GM18870 (cell line): ENCODE results near the gene DDX54.
"Not testable (repeated sequence)": the region's sequence is repeated elsewhere in the genome, so short reads cannot be mapped to it uniquely, and the experiment has no call there.

Source experiments
- ATAC-seq: cut with Tn5 transposase; IDR thresholded peaks from one replicate; pipeline ENCODE4 v1.9.1; 2021; ENCODE audit warnings: moderate library complexity; ENCODE audit not compliant: unreplicated experiment

DDX54 gene

DNA sequence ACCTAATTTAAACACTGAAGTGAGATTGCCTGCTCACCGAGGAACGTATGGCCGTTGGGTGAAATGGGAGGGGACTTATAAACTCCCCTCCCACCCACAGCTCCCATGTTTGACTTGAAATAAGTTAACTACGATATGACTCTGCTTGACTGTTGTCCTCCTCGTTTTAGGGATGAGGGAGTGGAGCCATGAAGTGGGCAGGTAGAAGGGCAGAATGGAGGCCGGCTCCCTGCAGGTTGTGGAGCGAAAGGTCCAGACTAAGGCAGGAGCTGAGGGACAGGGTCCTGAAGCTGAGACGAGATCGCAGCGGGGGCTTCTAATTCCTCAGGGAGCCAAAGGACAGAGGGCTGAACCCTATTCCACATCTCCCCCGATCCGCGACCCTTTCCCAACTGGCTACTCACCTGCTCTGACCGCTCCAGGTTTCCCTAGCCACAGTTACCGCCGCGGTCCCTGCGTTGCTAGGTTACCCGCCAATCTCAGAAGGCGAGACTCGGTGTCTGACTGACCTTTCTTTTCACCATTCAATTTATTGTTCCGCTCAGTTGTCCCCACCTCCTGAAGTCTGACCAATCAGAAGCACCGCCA is 35.4 kb upstream of the DDX54 start:
- peak; percentile 93 for ATAC-seq

DNA sequence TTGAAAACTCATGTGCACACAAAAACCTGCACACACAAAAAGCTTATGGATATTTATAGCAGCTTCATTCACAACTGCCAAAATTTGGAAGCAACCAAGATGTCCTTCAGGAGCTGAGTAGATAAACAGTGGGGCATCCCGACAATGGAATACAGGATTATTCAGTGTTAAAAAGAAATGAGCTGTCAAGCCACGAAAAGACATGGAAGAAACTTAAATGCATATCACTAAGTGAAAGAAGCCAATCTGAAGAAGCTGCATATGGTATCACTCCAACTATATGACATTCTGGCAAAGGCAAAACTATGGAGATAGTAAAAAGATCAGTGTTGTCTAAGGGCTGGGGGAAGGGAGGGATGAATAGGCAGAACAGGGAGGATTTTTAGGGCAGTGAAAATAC is 30.7 kb upstream of the DDX54 start:
- no peak for ATAC-seq

- peak; percentile 44 for ATAC-seq
These were observed 29.7 kb upstream of the DDX54 start for GRCh38 chr12:113214895-113215400.

GRCh38 chr12:113211160-113211559 is 25.9 kb upstream of the DDX54 start:
- no peak for ATAC-seq

DNA sequence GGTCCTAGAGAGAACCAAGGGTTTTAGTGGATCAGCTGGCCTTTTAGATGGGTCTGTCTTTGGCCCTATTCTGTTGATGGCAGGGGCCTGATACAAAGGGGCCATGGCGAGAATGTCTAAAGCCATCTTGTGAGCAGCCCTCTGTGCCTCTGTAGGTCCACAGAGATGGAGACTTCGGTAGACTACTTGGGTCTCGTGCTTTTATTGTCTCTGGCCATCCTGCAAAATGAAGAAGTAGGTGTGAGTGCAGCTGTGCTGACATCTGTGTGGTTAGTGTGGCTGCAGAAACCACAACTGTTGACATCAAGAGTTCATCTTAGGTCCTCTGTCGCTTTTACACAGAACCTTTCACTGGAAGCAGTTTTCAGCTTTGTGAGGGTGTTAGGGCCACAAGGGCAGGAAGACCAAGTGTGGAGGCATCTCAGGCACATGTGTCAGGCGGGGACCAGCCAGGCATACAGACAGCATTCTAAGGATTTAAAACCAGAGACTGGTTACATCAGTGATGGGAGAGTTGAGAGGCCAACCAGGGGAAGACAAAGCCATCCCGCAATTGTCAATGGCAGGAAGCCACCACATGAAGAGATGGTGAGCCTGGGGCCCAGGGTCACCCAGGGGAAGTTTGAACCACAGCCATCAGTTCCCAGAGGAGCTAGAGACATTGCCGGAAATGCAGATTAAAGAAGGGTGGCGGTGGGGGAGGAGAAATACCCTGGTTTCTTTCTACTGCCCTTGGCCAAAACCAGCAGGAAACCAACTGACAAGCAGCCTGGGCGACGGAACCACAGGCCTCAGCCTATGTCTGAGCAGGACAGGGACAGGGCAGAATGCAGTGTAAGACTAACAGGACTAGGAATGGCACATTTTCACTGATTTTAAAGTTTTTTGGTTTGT is 23.0 kb upstream of the DDX54 start:
- ATAC-seq: peak; percentile 75

- ATAC-seq: no peak
These were observed 22.3 kb upstream of the DDX54 start for GRCh38 chr12:113207613-113208040.

GRCh38 chr12:113206802-113207201 is 21.5 kb upstream of the DDX54 start:
- ATAC-seq: not testable (repeated sequence)

DNA sequence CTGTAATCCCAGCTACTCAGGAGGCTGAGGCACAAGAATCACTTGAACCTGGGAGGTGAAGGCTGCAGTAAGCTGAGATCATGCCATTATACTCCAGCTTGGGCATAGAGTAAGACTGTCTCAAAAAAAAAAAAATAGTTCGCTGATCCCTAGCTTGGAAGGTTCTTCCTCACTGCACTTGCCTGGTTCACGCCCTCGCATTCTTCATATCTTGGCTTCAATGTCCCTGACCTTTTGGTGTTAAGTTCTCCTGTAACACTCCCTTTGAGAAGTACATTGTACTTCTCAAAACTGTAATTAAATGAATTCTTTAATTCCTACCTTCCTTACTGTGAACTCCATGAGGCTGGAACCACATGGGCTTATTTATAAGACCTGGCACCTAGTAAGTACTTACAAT is 19.5 kb upstream of the DDX54 start:
- no peak for ATAC-seq

- no peak for ATAC-seq
These were observed 18.8 kb upstream of the DDX54 start for GRCh38 chr12:113203852-113204760.

GRCh38 chr12:113202300-113203075 is 17.2 kb upstream of the DDX54 start:
- no peak for ATAC-seq

DNA sequence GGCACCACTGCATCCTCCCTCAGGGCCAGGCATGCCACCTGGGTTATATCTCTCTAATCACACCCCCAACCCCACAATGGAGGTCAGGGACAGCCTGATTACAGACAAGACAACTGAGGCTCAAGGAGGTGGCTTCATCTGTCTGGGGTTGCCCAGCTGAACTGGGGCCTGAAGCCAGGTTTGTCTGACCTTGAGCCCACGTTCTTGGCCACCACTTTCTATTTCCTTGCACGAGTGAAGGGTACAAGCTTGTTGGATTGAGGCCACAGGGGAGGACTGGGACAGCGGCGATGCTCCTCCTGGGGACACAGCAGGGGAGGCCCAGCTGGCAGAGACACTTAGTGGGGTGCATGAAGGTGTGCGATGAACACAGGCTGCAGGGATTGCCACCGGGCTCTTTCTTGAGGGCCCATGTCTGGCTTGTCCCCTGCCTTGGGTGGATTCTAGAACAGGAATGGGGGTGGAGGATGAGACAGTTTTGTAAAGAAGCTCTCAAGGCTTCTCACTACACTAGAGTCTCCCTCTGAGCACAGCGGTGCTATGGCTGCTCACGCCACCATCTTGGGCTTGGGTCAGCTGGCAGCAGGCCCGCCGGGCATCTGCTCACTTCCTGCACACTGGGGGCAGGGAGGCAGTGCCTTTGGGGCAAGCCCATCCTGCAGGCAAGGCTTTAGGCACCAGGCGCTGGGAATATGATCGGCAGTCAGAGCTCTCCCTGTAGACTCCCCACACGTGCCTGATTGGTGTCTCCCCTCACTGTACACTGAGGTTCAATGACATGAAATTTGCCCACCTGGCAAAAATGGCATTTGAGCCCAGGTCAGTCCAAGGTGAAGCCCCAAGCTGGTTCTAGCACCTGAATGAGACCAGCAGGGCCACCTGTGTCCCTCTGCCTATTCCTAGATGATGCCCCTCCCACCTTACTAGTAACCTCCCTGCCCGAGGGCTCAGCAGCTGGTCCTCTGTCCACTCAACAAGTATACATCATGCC is 16.2 kb upstream of the DDX54 start:
- ATAC-seq: no peak

DNA sequence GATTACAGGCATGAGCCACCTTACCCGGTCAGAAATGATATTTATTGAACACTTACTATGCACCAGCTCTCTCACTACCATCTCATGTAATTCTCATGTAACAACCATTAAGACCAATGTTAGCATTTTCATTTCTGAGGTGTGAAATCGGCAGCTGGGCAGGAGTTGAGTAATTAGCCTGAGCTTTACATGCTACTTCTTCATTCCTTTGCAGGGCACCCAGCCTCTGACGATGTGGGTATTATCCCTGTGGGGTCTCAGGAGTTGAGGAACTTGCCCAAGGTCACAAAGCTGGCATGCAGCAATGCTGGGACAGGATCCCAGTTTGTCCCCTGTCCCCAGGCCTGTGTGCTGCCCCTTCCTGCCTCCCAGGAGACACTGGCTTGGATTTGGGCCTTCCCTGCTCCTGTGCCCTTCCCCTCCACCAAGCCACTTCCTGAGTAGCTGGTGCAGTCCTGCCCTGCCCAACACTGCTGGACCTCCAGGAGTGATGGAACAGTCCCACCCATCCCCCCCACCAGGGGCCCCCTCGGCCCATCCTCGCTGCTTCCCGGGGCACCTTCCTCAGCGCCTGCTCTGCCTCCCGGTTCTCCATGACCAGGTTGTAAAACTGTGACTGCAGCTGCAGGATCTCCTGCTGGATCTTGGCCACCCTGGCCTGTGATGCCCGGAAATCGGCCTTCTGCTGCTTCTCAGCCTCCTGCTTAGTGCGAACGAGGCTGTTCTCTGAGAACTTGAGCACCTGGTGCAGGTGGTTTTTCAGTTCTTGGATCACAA is 14.9 kb upstream of the DDX54 start:
- ATAC-seq: no peak

DNA sequence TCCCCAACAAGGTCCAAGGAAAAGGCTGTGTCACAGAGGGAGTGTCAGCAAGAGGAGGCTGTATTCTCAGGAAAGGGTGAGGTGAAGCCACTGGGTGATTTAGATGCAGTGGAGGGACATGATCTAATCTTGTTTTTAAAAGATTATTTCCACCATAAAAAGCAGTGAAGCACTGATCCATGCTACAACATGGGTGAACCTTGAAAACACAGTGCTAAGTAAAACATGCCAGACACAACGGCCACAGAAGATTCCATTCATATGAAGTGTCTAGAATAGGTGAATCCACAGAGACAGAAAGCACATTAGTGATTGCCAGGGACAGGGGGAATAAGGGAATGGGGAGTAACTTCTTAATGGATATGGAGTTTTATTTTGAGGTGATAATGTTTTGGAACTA is 13.0 kb upstream of the DDX54 start:
- ATAC-seq: no peak

GRCh38 chr12:113197518-113198077 is 12.3 kb upstream of the DDX54 start:
- ATAC-seq: no peak

DNA sequence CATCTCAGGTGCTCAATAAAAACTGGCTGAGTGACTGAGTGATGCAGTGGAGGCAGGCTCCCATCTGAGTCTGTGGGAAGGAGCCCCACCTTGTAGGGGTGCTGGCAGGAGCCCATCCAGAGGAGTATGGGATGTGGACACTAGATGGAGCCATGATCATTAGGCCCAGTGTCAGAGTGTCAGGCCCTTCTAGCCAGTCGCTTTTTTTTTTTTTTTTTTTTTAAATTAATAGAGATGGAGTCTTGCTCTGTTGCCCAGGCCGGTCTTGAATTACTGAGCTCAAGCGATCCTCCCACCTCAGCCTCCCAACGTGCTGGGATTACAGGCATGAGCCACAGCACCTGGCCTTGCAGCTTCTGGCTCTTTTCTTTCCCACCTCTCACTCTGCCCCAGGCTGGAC is 11.7 kb upstream of the DDX54 start:
- no peak for ATAC-seq

- no peak for ATAC-seq
These were observed 11.3 kb upstream of the DDX54 start for GRCh38 chr12:113196582-113196981.

GRCh38 chr12:113195598-113195997 is 10.3 kb upstream of the DDX54 start:
- ATAC-seq: no peak

DNA sequence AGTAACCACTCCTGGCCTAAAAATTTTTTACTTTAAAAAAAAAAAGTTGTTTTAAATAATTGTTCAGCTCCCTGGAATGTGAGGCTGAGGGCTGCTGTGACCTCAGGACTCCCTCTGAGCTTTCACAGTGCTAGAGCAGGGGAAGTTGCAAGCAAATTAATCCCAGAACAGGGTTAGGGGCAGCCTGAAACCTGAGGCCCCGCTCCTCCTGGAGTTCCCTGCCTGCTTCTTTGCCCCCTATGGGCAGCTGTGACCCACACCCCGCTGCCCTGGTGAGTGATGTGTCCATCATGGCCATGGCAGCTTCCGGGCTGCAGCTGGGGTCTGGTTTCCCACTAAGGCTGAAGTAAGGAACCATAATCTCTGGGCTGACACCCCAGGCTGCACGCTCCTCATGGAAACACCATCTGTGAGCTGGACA is 9.7 kb upstream of the DDX54 start:
- no peak for ATAC-seq
